Esophagus muscularis mucosa (tissue), 4 donors: Measurements from ENCODE around the gene PPP1R16B.

Experiments
- CTCF ChIP-seq, 3 experiments: fragments of 200-600 bp in 2 of 3; fragments of 450-650 bp in 1 of 3; sonication (generic) in 2 of 3; IDR thresholded peaks; one replicate each; pipeline ENCODE4 v1.5.1; 2017 to 2019; ENCODE audit warnings: antibody characterized with exemption in 3 of 3, mild to moderate bottlenecking in 2 of 3, moderate library complexity in 1 of 3
- EP300 ChIP-seq: sonication (generic); formaldehyde crosslinking; IDR thresholded peaks from one replicate; pipeline ENCODE4 v1.6.1; 2017; ENCODE audit warnings: antibody characterized with exemption
- POLR2A ChIP-seq: fragments of 450-650 bp; IDR thresholded peaks from one replicate; pipeline ENCODE4 v1.6.1; 2017; ENCODE audit warnings: antibody characterized with exemption, moderate library complexity, mild to moderate bottlenecking, low read depth

GRCh38 chr20:38804682-38805501 lies 605 bp upstream of the PPP1R16B start:
- TF ChIP-seq POLR2A (no peak), CTCF (IDR thresholded peaks at IDR 0.05) (no peak), EP300 (no peak)
